Sciatic nerve (tissue), 2 donors: ENCODE measurements around the gene PACS1. TPM values are rescaled to one million over a fixed set of nuclear protein-coding genes. Genes with fewer than 3 reads are reported as not detected.

Source experiments
- ATAC-seq: fragments of 200-7000 bp; cut with Tn5 transposase; one replicate; pipeline ENCODE4 v1.9.1; 2020; ENCODE audit warnings: mild to moderate bottlenecking, moderate library complexity
- DNase-seq: peaks from one replicate; pipeline ENCODE4 v3.0.0-alpha.2; 2020; ENCODE audit warnings: low spot score
- intact Hi-C: fragments of 100-400 bp; cut with DNase I; formaldehyde crosslinking; loops from one replicate; pipeline ENCODE4 v1.14.2; 2022
- total RNA-seq: library from RNA; stranded (reverse); fragmentation: NEBNext Ultra II Directional; extraction: Animal tissue kit (Norgen Biotek cat#: 25700); gene quantifications from one replicate; pipeline ENCODE4 v1.2.1, GENCODE V29; 2021
- donor health status: DM: no; HTN: no; CAD: no.
- donor health status: DM: no; HTN: no; CAD: no.

PACS1 gene
- total RNA-seq, 1 donor from 2014 or later: 80.3 TPM

GRCh38 chr11:66287211-66287888 is 217.3 kb downstream of the PACS1 start:
- intact Hi-C loops: no loop called here
- DNase-seq (no peak), ATAC-seq (no peak)

GRCh38 chr11:66287889-66288670 is 218.0 kb downstream of the PACS1 start:
- intact Hi-C loops: no loop called here
- DNase-seq: no peak

DNA sequence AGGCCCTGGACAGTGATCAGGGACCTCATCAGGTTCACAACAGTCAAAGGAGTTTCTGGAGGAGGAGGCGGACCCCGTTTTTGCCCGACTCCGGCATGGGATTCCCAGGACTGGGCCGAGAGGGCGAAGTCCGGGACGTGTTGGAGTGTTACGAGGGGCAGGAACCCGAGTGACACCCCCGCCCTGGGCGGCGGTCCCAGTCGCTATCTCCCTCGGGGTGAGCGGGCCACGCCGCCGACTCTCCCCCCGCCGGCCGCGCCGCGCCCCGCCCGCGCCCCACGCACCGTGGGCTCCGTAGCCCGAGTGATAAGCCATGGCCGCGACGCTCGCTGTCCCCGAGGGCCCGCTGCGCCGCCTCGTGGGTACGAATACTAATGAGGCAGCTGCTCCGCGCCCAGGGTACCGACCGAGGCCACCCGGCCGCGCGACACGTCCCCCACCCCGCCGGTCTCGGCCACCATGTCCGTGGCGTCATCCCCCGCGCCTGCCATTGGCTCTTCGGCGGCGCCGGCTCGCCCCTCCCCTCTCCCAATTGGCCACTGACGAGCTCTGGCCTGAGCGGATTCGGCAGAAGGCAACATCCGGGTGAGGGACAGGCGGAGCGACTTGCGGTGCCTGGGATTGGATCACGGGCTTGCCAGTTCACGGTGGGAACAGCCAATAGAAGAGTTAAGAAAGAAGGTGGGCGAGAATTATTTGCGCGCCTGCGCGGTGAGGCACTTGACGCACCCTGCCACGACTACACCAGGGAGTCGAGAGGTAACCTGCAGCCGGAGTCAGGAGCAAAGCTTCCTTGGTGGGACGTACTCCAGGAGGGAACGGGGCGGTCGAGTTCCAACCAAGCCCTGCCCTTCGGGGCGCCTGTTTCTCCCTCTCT is 218.8 kb downstream of the PACS1 start, which contains the start of gene YIF1A:
Gene YIF1A, minus strand, starts transcription at position 473 of the 877 bp plus-strand sequence. Its CDS starts 158 bp downstream, at position 315.
- ATAC-seq: peak; percentile 98
- intact Hi-C loops: no loop called here
- peak; percentile 98 for DNase-seq

More at GRCh38 chr11:66287889-66288670, 218.0 kb downstream of the PACS1 start:
- ATAC-seq: no peak

DNA sequence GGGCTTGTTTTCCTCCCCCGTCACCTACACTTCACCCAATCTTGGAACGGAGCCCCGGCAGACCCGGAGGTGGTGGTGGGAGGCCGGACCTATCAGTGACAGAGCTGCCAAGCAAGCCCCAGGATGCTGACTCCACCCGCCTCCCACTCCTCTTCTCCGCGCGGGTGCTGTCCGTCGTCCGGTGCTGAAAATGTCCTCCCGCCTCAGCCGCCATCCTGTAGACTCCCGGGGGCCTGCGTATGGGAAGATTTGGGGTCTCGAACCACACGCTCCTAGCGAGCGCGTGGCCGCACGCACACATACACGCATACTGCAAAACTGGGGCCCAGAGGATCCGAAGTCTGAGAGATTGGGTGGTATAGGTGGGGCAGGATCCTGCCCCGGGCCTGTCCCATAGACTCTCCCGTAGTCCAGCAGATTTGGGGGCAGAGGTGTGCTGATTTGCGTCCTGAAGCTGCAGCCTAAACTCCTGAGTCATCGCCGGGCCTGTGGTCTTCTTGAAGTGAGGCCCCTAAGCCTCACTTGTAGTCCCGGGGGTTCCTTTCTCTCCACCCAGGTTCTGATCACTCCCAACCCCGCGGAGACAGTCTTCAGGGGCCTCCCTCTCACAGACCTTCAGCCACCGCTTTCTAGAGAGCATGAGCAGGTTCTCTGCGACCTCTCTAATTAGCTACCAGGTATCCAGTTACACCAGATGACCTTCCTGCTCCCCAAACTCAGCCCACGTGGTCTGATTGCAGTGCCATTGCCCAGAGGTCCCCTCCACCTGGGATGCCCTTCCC is 219.7 kb downstream of the PACS1 start:
- intact Hi-C loops: no loop called here
- DNase-seq: peak; percentile 88

GRCh38 chr11:66290330-66290621 is 220.2 kb downstream of the PACS1 start:
- DNase-seq (no peak), ATAC-seq (no peak)
- intact Hi-C loops: no loop called here

More for the DNA sequence above, 219.7 kb downstream of the PACS1 start:
- ATAC-seq: peak; percentile 76

DNA sequence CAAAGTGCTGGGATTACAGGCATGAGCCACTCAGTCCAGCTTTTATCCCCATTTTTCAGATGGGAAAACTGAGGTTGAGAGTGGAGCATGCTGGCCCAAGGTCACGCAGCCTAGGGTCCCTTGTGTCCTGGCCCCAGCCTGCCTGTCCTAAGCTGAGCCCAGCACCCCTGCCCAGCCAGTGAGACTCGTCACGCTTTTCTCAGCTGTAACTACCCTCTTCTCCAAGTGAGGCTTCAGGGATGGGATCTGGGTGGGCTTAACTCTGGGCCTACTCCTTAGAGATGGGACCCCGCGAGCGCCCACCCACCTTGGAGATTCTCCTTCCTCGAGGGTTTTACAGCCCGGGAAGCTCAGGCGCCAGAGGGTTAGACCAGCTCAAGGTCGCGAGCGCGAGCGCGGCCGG is 221.2 kb downstream of the PACS1 start:
- intact Hi-C loops: no loop called here
- ATAC-seq: no peak
- no peak for DNase-seq

- ATAC-seq (no peak), DNase-seq (no peak)
- intact Hi-C loops: no loop called here
Measured at GRCh38 chr11:66291706-66292542, 221.9 kb downstream of the PACS1 start, which contains the start of gene TMEM151A. Gene TMEM151A, plus strand, starts transcription at chr11:66291894. Its CDS starts 120 bp downstream, at chr11:66292014.

DNA sequence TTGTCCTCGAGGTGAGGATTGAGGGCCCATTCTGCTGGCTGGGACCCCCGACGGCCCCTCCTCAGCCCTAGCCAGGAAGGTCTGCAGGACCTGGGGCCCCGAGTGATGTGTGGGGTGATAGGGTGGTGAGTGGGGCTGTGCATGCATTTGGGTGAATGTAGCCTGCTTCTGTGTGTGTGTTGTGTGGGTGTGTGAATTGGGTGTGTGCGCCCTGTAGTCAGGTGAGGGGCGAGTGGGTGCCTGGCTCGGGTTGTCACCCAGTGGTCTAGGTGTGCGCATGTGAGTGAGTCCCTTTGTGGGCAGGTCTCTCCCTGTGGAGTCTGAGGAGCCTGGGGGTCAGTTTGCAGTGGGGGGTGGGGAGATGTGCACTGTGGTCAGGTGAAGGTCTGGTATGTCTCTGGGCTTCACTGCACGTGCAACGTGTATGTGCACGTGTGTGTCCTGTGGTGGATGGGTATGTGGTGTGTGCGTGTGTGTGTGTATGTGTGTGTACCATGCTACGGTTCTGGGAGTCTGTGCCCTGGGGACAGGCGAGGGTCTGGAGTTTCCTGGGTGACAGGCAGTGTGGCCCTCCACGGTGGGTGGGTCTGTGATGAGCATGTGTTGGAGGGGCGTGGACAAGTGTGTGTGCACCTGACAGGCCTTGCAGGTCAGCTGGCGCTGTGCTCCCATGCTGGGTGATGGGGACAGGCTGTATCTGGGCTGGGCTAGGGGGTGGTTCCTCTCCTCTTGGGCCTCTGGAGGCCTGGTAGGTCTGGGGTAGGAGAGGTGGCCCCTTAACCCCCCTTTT is 222.7 kb downstream of the PACS1 start:
- intact Hi-C loops: no loop called here
- ATAC-seq: no peak
- no peak for DNase-seq

GRCh38 chr11:66293352-66293751 is 223.3 kb downstream of the PACS1 start:
- intact Hi-C loops: no loop called here
- ATAC-seq (no peak), DNase-seq (no peak)

- DNase-seq: no peak
- ATAC-seq: no peak
- intact Hi-C loops: no loop called here
Measured at GRCh38 chr11:66293777-66294625, 223.9 kb downstream of the PACS1 start.

Other genes with a start within 250 kb of the PACS1 start
- gene SNX32, start 236.3 kb upstream of the PACS1 start, total RNA-seq: 2.6 TPM
- gene CFL1, start 212.1 kb upstream of the PACS1 start, total RNA-seq: 437 TPM
- 46.9 TPM for gene MUS81, start 209.8 kb upstream of the PACS1 start, total RNA-seq
- 88.4 TPM for gene EFEMP2, start 197.5 kb upstream of the PACS1 start, total RNA-seq
- gene CTSW, start 190.4 kb upstream of the PACS1 start, total RNA-seq: 2.5 TPM
- 37.2 TPM for gene FIBP, start 181.8 kb upstream of the PACS1 start, total RNA-seq
- 31.0 TPM for gene CCDC85B, start 179.6 kb upstream of the PACS1 start, total RNA-seq
- gene FOSL1, start 169.9 kb upstream of the PACS1 start, total RNA-seq: 5.6 TPM
- gene C11orf68, start 151.2 kb upstream of the PACS1 start, total RNA-seq: 42.0 TPM
- 69.8 TPM for gene DRAP1, start 150.8 kb upstream of the PACS1 start, total RNA-seq
- gene TSGA10IP, start 124.8 kb upstream of the PACS1 start, total RNA-seq: not detected
- 51.0 TPM for gene SART1, start 108.5 kb upstream of the PACS1 start, total RNA-seq
- 24.7 TPM for gene EIF1AD, start 68.1 kb upstream of the PACS1 start, total RNA-seq
- gene BANF1, start 67.8 kb upstream of the PACS1 start, total RNA-seq: 127 TPM
- 0.80 TPM for gene CST6, start 58.3 kb upstream of the PACS1 start, total RNA-seq
- not detected for gene CATSPER1, start 43.8 kb upstream of the PACS1 start, total RNA-seq
- not detected for gene GAL3ST3, start 21.1 kb upstream of the PACS1 start, total RNA-seq
- gene SF3B2, start 17.9 kb upstream of the PACS1 start, total RNA-seq: 154 TPM
- 24.6 TPM for gene KLC2, start 187.4 kb downstream of the PACS1 start, total RNA-seq
- gene RAB1B, start 198.4 kb downstream of the PACS1 start, total RNA-seq: 112 TPM
- gene CNIH2, start 207.9 kb downstream of the PACS1 start, total RNA-seq: 1.3 TPM
- 61.1 TPM for gene YIF1A, start 218.9 kb downstream of the PACS1 start, total RNA-seq
- gene TMEM151A, start 221.6 kb downstream of the PACS1 start, total RNA-seq: 0.31 TPM
- 35.1 TPM for gene CD248, start 246.8 kb downstream of the PACS1 start, total RNA-seq